ENCODE measurements around the gene ANKRD16. TPM values are rescaled to one million over a fixed set of nuclear protein-coding genes. Genes with fewer than 3 reads are reported as not detected.

The ANKRD16 gene
- total and polyA plus RNA-seq, 2 of the 8 experiments (the other 6 are each of a cell fraction or from before 2014, with no cell fraction given) = 8.2 to 12.7 TPM

GRCh38 chr10:5910323-5911100 lies 20.8 kb upstream of the ANKRD16 start:
- Histone ChIP-seq H4K5ac (ENCODE audit: insufficient read length, low read depth, low read length) (no peak overlapping the region), H4K91ac (replicated peaks; ENCODE audit: insufficient read length, low read length) (no peak overlapping the region), H2BK5ac (ENCODE audit: low read depth, low read length) (no peak overlapping the region), H3K27ac (ENCODE audit: low read depth, low read length) (no peak overlapping the region), H2AFZ (ENCODE audit: low read length) (no peak overlapping the region), H3K4me1 (replicated peaks in 1 of 4; ENCODE audit: control insufficient read depth in 3 of 4, insufficient read depth in 4 of 4, low read length in 3 of 4) (no peaks in the 10 kb centered on the region), H4K8ac (ENCODE audit: extremely low read depth, insufficient read depth, low read length) (no peak overlapping the region), H3K9ac (replicated peaks in 1 of 4; ENCODE audit: extremely low read depth in 1 of 4, low read depth in 3 of 4, low read length in 3 of 4) (no peak overlapping the region), H3K4me3 (ENCODE audit: extremely low read depth in 1 of 4, insufficient read depth in 2 of 4, low read depth in 3 of 4, low read length in 4 of 4) (no peak overlapping the region), H3K27me3 (replicated peaks in 1 of 4; ENCODE audit: control insufficient read depth in 3 of 4, extremely low read depth in 1 of 4, insufficient read depth in 3 of 4, low read length in 3 of 4) (no peaks in the 10 kb centered on the region), H3K4ac (replicated peaks; ENCODE audit: insufficient read length, low read depth, low read length) (no peak overlapping the region), H3K23ac (ENCODE audit: insufficient read length) (no peak overlapping the region), H3K9me3 (ENCODE audit: insufficient read depth in 2 of 2, low read depth in 1 of 2, low read length in 1 of 2) (no peaks in the 10 kb centered on the region), H3K4me2 (ENCODE audit: insufficient read depth in 1 of 2, low read depth in 2 of 2, low read length in 2 of 2) (no peak overlapping the region), H2BK15ac (ENCODE audit: low read length) (no peak overlapping the region), H2BK20ac (ENCODE audit: low read length) (no peak overlapping the region), H3K36me3 (ENCODE audit: control insufficient read depth in 2 of 4, insufficient read depth in 4 of 4, low read length in 3 of 4) (peaks cover 23 to 67% (median 47%) of the 10 kb centered on the region in 4 experiments), H3K14ac (ENCODE audit: insufficient read length) (no peak overlapping the region), H4K20me1 (replicated peaks in 1 of 2; ENCODE audit: control insufficient read depth in 1 of 2, insufficient read depth in 2 of 2, low read length in 2 of 2) (peaks cover 4 to 13% of the 10 kb centered on the region in 2 experiments), H2BK12ac (ENCODE audit: low read depth, low read length) (no peak overlapping the region), H3K79me2 (ENCODE audit: control insufficient read depth in 1 of 2, insufficient read depth in 2 of 2, low read length in 2 of 2) (peaks cover 0 to 6% of the 10 kb centered on the region in 2 experiments; a peak in 1 of 4 replicates), H2AK5ac (ENCODE audit: low read depth, low read length) (no peak overlapping the region), H3K79me1 (ENCODE audit: low read depth, low read length) (no peaks in the 10 kb centered on the region; the same call in 1 of the 2 replicates), H3K18ac (ENCODE audit: extremely low read depth, low read length) (no peak overlapping the region), H3K23me2 (ENCODE audit: low read depth, low read length) (no peaks in the 10 kb centered on the region), H3K56ac (replicated peaks; ENCODE audit: insufficient read length, low read depth, low read length) (no peak overlapping the region), H2BK120ac (replicated peaks; ENCODE audit: low read depth, low read length) (no peak overlapping the region)
- ChIA-PET CTCF (ENCODE audit: partially characterized antibody) (interaction anchor here (1.7 kb wide), 1 partner anchor 26 kb away, joined by 4 read pairs; no protein-coding TSS in a partner anchor), POLR2A (ENCODE audit: partially characterized antibody) (no interaction called here)
- no peak for DNase-seq (ENCODE audit: low read depth in 1 of 2, low spot score in 2 of 2)
- 90% methylated on average over 17 of the region's 18 CpGs; no CpG with 5 or more reads in 1 of the 2 experiments for WGBS, 2 experiments (ENCODE audit: extremely low coverage in 1 of 2, insufficient coverage in 1 of 2, insufficient read length in 1 of 2, insufficient replicate concordance in 2 of 2, low coverage in 1 of 2, low lambda C conversion rate in 2 of 2, missing lambda C conversion rate in 1 of 2)
- no peak for FAIRE-seq
- TF ChIP-seq HDAC6 (IDR thresholded peaks at IDR 0.05; ENCODE audit: low read depth, low read length) = no peak
- no peak for TF ChIP-seq SUZ12 (IDR thresholded peaks at IDR 0.05; ENCODE audit: low read length)
- no peak for TF ChIP-seq GTF2F1 (IDR thresholded peaks at IDR 0.05; ENCODE audit: borderline replicate concordance, low read depth, low read length)
- no peak for TF ChIP-seq ATF3 (IDR thresholded peaks at IDR 0.05; ENCODE audit: insufficient read depth, low read depth, low read length)
- no peak for TF ChIP-seq BCL11A (IDR thresholded peaks at IDR 0.05; ENCODE audit: low read depth in 2 of 2, low read length in 2 of 2)
- TF ChIP-seq SIRT6 (IDR thresholded peaks at IDR 0.05; ENCODE audit: low read length) = no peak
- TF ChIP-seq POU5F1 (IDR thresholded peaks at IDR 0.05; ENCODE audit: low read depth, low read length) = no peak
- no peak for TF ChIP-seq CREB1 (IDR thresholded peaks at IDR 0.05)
- TF ChIP-seq CHD2 (IDR thresholded peaks at IDR 0.05; ENCODE audit: low read length) = no peak
- TF ChIP-seq RBBP5 (IDR thresholded peaks at IDR 0.05; ENCODE audit: borderline replicate concordance, low read depth, low read length) = no peak
- TF ChIP-seq CTBP2 (IDR thresholded peaks at IDR 0.05; ENCODE audit: borderline replicate concordance, insufficient read depth, insufficient read length, low read length) = no peak
- no peak for TF ChIP-seq FOSL1 (IDR thresholded peaks at IDR 0.05; ENCODE audit: insufficient read depth, low read depth, low read length)
- no peak for TF ChIP-seq SP4 (IDR thresholded peaks at IDR 0.05; ENCODE audit: low read length)
